HEK293 (cell line): ENCODE data around the gene UTP11.

Experiments
- CTCF ChIA-PET: fragments of 350-600 bp; formaldehyde crosslinking; extraction: SDS; loops from one replicate; lab custom pipeline; 2021; ENCODE audit warnings: antibody characterized with exemption; lab: Yijun Ruan, JAX
- POLR2A ChIA-PET: fragments of 300-600 bp; formaldehyde crosslinking; extraction: SDS; loops from one replicate; lab custom pipeline; 2020; ENCODE audit warnings: antibody characterized with exemption, inconsistent platforms; lab: Yijun Ruan, JAX
- H3K27ac ChIP-seq: fragments of 200-500 bp; sonication (Bioruptor generic); 2 replicates; pipeline ENCODE4 v1.5.1; 2014; ENCODE audit warnings: low read depth, low read length, control low read depth, inconsistent platforms; ENCODE audit errors: extremely low read depth
- H3K36me3 ChIP-seq, 2 experiments: fragments of 200-500 bp in 1 of 2; sonication (Bioruptor generic) in 1 of 2; 1 replicate in 1 of 2; 2 replicates in 1 of 2; pipeline ENCODE4 v1.5.1; 2014 to 2017; ENCODE audit warnings: inconsistent platforms in 2 of 2, low read length in 2 of 2; ENCODE audit not compliant: control insufficient read depth in 2 of 2, insufficient read depth in 1 of 2
- H3K4me1 ChIP-seq: fragments of 200-500 bp; sonication (Bioruptor generic); 2 replicates; pipeline ENCODE4 v1.5.1; 2014; ENCODE audit warnings: mild to moderate bottlenecking, low read length, inconsistent platforms; ENCODE audit not compliant: control insufficient read depth, insufficient read depth
- H3K4me3 ChIP-seq: 2 replicates; pipeline ENCODE4 v1.5.1; 2011; ENCODE audit warnings: low read depth, mild to moderate bottlenecking, control low read depth, low read length, moderate library complexity
- H3K9me3 ChIP-seq: fragments of 200-500 bp; sonication (Bioruptor generic); 2 replicates; pipeline ENCODE4 v1.5.1; 2014; ENCODE audit warnings: low read depth, low read length, inconsistent platforms; ENCODE audit not compliant: control insufficient read depth, insufficient read depth
- ATF2 ChIP-seq: fragments of 450-650 bp; formaldehyde crosslinking; IDR thresholded peaks from 2 replicates; pipeline ENCODE4 v1.5.1; 2016; ENCODE audit warnings: missing biosample characterization, missing genetic modification characterization, low read depth
- GLIS1 ChIP-seq: fragments of 450-650 bp; formaldehyde crosslinking; IDR thresholded peaks from 2 replicates; pipeline ENCODE4 v1.5.1; 2016; ENCODE audit warnings: missing biosample characterization, missing genetic modification characterization
- GLIS2 ChIP-seq: fragments of 450-650 bp; formaldehyde crosslinking; IDR thresholded peaks from 2 replicates; pipeline ENCODE4 v1.5.1; 2016; ENCODE audit warnings: missing biosample characterization, missing genetic modification characterization
- IKZF3 ChIP-seq: fragments of 450-650 bp; IDR thresholded peaks from 2 replicates; pipeline ENCODE4 v1.5.0; 2018; ENCODE audit warnings: missing biosample characterization, mild to moderate bottlenecking, missing genetic modification characterization, moderate library complexity
- KLF1 ChIP-seq: fragments of 450-650 bp; formaldehyde crosslinking; IDR thresholded peaks from 2 replicates; pipeline ENCODE4 v1.5.1; 2016; ENCODE audit warnings: missing biosample characterization, missing genetic modification characterization
- KLF7 ChIP-seq: fragments of 450-650 bp; formaldehyde crosslinking; IDR thresholded peaks from 2 replicates; pipeline ENCODE4 v1.5.1; 2016; ENCODE audit warnings: missing biosample characterization, missing genetic modification characterization, borderline replicate concordance
- SCRT1 ChIP-seq: fragments of 450-650 bp; formaldehyde crosslinking; IDR thresholded peaks from 2 replicates; pipeline ENCODE4 v1.5.1; 2016; ENCODE audit warnings: missing biosample characterization, missing genetic modification characterization, borderline replicate concordance
- SCRT2 ChIP-seq: fragments of 450-650 bp; formaldehyde crosslinking; IDR thresholded peaks from 2 replicates; pipeline ENCODE4 v1.5.1; 2016; ENCODE audit warnings: missing biosample characterization, missing genetic modification characterization
- SP7 ChIP-seq: fragments of 450-650 bp; formaldehyde crosslinking; IDR thresholded peaks from 2 replicates; pipeline ENCODE4 v1.5.1; 2016; ENCODE audit warnings: missing biosample characterization, missing genetic modification characterization
- YY2 ChIP-seq: fragments of 450-650 bp; formaldehyde crosslinking; IDR thresholded peaks from 2 replicates; pipeline ENCODE4 v1.5.1; 2016; ENCODE audit warnings: missing biosample characterization, missing genetic modification characterization
- ZBTB20 ChIP-seq: fragments of 450-650 bp; formaldehyde crosslinking; IDR thresholded peaks from 2 replicates; pipeline ENCODE4 v1.5.1; 2016; ENCODE audit warnings: missing biosample characterization, missing genetic modification characterization
- ZFHX2 ChIP-seq: fragments of 450-650 bp; formaldehyde crosslinking; conservative IDR thresholded peaks from 2 replicates; pipeline ENCODE4 v1.5.1; 2016; ENCODE audit warnings: missing biosample characterization, missing genetic modification characterization
- ZNF112 ChIP-seq: fragments of 450-650 bp; formaldehyde crosslinking; IDR thresholded peaks from 2 replicates; pipeline ENCODE4 v1.5.0; 2017; ENCODE audit warnings: missing biosample characterization, missing genetic modification characterization
- ZNF292 ChIP-seq: fragments of 450-650 bp; formaldehyde crosslinking; IDR thresholded peaks from 2 replicates; pipeline ENCODE4 v1.5.1; 2016; ENCODE audit warnings: low read depth, missing biosample characterization, missing genetic modification characterization, borderline replicate concordance
- ZNF366 ChIP-seq: fragments of 450-650 bp; formaldehyde crosslinking; conservative IDR thresholded peaks from 2 replicates; pipeline ENCODE4 v1.5.1; 2016; ENCODE audit warnings: missing biosample characterization, missing genetic modification characterization
- ZNF433 ChIP-seq: fragments of 450-650 bp; formaldehyde crosslinking; IDR thresholded peaks from 2 replicates; pipeline ENCODE4 v1.5.1; 2016; ENCODE audit warnings: missing biosample characterization, missing genetic modification characterization, low read depth
- ZNF488 ChIP-seq: fragments of 450-650 bp; formaldehyde crosslinking; IDR thresholded peaks from 2 replicates; pipeline ENCODE4 v1.5.1; 2016; ENCODE audit warnings: missing biosample characterization, missing genetic modification characterization
- ZNF510 ChIP-seq: fragments of 450-650 bp; formaldehyde crosslinking; IDR thresholded peaks from 2 replicates; pipeline ENCODE4 v1.5.1; 2018; ENCODE audit warnings: mild to moderate bottlenecking, missing genetic modification characterization, missing biosample characterization; ENCODE audit not compliant: insufficient replicate concordance
- ZNF514 ChIP-seq: fragments of 450-650 bp; formaldehyde crosslinking; IDR thresholded peaks from 2 replicates; pipeline ENCODE4 v1.5.1; 2016; ENCODE audit warnings: missing biosample characterization, missing genetic modification characterization
- ZNF610 ChIP-seq: fragments of 450-650 bp; formaldehyde crosslinking; IDR thresholded peaks from 2 replicates; pipeline ENCODE4 v1.5.1; 2016; ENCODE audit warnings: missing biosample characterization, missing genetic modification characterization, borderline replicate concordance
- ZNF664 ChIP-seq: fragments of 450-650 bp; formaldehyde crosslinking; IDR thresholded peaks from 2 replicates; pipeline ENCODE4 v1.5.1; 2016; ENCODE audit warnings: missing biosample characterization, missing genetic modification characterization
- ZSCAN16 ChIP-seq: fragments of 450-650 bp; formaldehyde crosslinking; IDR thresholded peaks from 2 replicates; pipeline ENCODE4 v1.5.1; 2016; ENCODE audit warnings: missing biosample characterization, missing genetic modification characterization
- TF ChIP-seq, protein P1 (sequence below): fragments of 450-650 bp; formaldehyde crosslinking; IDR thresholded peaks from 2 replicates; pipeline ENCODE4 v1.5.1; 2016; ENCODE audit warnings: missing biosample characterization, missing genetic modification characterization
- TF ChIP-seq, protein P2 (sequence below): fragments of 450-650 bp; formaldehyde crosslinking; IDR thresholded peaks from 2 replicates; pipeline ENCODE4 v1.5.1; 2016; ENCODE audit warnings: missing biosample characterization, missing genetic modification characterization
- TF ChIP-seq, protein P3 (sequence below): fragments of 450-650 bp; formaldehyde crosslinking; IDR thresholded peaks from 2 replicates; pipeline ENCODE4 v1.5.1; 2016; ENCODE audit warnings: missing biosample characterization, missing genetic modification characterization

The UTP11 gene

DNA sequence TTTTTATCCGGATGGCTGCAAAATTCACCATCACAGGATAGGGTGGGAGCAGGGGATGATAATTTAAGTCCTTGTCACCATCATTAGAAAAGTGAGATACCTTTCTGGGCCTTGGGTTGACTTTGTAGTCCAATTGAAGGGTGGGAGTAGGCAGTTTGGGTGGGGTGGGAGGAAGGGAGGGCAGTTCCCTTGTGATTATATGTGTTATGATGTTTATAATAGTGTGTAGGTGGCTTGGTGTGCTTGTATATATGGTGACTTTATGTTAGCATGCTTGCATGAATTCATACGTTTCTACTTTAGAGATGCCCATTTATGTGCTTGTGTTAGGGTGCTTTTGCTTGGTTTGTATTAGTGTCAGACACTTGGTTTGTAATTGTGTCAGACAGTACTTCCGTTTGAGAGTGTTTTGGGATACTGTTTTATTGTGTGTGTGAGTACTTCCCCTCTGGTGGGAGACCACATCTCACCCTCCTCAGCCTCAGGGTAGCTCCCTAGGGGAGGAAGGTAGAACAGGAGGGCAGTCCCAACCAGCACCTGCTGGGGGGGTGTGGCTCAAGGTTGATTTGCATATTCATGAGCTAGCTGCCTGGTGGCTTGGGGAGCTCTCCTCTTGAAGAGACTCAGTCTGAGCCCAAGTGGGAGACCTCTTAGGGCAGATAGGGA, 40.3 kb downstream of the UTP11 start (continued):
- TF ChIP-seq ZNF610 (tag by site-specific recombination) (no peak), ZNF514 (no peak), SCRT1 (no peak), ZNF664 (no peak), ZNF510 (tag by site-specific recombination) (no peak), ZNF292 (tag by site-specific recombination) (no peak), GLIS2 (tag by site-specific recombination) (no peak), KLF7 (tag by site-specific recombination) (no peak), KLF1 (peak; percentile 17; the same call in 1 of the 2 replicates), GLIS1 (tag by site-specific recombination) (peak; percentile 63), SCRT2 (tag by site-specific recombination) (no peak), ZNF488 (tag by site-specific recombination) (no peak)
- TF ChIP-seq, protein P1, sequence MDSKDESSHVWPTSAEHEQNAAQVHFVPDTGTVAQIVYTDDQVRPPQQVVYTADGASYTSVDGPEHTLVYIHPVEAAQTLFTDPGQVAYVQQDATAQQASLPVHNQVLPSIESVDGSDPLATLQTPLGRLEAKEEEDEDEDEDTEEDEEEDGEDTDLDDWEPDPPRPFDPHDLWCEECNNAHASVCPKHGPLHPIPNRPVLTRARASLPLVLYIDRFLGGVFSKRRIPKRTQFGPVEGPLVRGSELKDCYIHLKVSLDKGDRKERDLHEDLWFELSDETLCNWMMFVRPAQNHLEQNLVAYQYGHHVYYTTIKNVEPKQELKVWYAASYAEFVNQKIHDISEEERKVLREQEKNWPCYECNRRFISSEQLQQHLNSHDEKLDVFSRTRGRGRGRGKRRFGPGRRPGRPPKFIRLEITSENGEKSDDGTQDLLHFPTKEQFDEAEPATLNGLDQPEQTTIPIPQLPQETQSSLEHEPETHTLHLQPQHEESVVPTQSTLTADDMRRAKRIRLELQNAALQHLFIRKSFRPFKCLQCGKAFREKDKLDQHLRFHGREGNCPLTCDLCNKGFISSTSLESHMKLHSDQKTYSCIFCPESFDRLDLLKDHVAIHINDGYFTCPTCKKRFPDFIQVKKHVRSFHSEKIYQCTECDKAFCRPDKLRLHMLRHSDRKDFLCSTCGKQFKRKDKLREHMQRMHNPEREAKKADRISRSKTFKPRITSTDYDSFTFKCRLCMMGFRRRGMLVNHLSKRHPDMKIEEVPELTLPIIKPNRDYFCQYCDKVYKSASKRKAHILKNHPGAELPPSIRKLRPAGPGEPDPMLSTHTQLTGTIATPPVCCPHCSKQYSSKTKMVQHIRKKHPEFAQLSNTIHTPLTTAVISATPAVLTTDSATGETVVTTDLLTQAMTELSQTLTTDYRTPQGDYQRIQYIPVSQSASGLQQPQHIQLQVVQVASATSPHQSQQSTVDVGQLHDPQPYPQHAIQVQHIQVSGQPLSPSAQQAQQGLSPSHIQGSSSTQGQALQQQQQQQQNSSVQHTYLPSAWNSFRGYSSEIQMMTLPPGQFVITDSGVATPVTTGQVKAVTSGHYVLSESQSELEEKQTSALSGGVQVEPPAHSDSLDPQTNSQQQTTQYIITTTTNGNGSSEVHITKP (tag by site-specific recombination), result peak; percentile 68

- H3K4me3 ChIP-seq, result no peak overlapping the region
- POLR2A ChIA-PET, result no interaction called here
- H3K9me3 ChIP-seq, result no peaks in the 10 kb centered on the region
- no peak overlapping the region for H3K27ac ChIP-seq
- CTCF ChIA-PET, result interaction anchor here (1.0 kb wide), 1 partner anchor 10 kb away, joined by 4 read pairs; no protein-coding TSS in a partner anchor
- no peaks in the 10 kb centered on the region for H3K36me3 ChIP-seq
- H3K4me1 ChIP-seq, result no peaks in the 10 kb centered on the region
- no peak for TF ChIP-seq ZBTB20 (tag by site-specific recombination)
- no peak for TF ChIP-seq YY2
- TF ChIP-seq, protein P2, sequence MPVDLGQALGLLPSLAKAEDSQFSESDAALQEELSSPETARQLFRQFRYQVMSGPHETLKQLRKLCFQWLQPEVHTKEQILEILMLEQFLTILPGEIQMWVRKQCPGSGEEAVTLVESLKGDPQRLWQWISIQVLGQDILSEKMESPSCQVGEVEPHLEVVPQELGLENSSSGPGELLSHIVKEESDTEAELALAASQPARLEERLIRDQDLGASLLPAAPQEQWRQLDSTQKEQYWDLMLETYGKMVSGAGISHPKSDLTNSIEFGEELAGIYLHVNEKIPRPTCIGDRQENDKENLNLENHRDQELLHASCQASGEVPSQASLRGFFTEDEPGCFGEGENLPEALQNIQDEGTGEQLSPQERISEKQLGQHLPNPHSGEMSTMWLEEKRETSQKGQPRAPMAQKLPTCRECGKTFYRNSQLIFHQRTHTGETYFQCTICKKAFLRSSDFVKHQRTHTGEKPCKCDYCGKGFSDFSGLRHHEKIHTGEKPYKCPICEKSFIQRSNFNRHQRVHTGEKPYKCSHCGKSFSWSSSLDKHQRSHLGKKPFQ (tag by site-specific recombination), result 0 out of 2 replicates have a peak, but pooled peaks have one; percentile 17
- no peak for TF ChIP-seq ZNF433 (tag by site-specific recombination)
- TF ChIP-seq KLF7 (tag by site-specific recombination), result no peak
- TF ChIP-seq, protein P3, sequence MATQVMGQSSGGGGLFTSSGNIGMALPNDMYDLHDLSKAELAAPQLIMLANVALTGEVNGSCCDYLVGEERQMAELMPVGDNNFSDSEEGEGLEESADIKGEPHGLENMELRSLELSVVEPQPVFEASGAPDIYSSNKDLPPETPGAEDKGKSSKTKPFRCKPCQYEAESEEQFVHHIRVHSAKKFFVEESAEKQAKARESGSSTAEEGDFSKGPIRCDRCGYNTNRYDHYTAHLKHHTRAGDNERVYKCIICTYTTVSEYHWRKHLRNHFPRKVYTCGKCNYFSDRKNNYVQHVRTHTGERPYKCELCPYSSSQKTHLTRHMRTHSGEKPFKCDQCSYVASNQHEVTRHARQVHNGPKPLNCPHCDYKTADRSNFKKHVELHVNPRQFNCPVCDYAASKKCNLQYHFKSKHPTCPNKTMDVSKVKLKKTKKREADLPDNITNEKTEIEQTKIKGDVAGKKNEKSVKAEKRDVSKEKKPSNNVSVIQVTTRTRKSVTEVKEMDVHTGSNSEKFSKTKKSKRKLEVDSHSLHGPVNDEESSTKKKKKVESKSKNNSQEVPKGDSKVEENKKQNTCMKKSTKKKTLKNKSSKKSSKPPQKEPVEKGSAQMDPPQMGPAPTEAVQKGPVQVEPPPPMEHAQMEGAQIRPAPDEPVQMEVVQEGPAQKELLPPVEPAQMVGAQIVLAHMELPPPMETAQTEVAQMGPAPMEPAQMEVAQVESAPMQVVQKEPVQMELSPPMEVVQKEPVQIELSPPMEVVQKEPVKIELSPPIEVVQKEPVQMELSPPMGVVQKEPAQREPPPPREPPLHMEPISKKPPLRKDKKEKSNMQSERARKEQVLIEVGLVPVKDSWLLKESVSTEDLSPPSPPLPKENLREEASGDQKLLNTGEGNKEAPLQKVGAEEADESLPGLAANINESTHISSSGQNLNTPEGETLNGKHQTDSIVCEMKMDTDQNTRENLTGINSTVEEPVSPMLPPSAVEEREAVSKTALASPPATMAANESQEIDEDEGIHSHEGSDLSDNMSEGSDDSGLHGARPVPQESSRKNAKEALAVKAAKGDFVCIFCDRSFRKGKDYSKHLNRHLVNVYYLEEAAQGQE (tag by site-specific recombination), result no peak
- TF ChIP-seq ZSCAN16, result no peak
- no peak for TF ChIP-seq ZNF112 (tag by site-specific recombination)
- peak; percentile 88 for TF ChIP-seq SP7 (tag by site-specific recombination)
- peak; percentile 85 for TF ChIP-seq ZFHX2 (tag by site-specific recombination)
- TF ChIP-seq ATF2, result 0 out of 2 replicates have a peak, but pooled peaks have one; percentile 9
- 0 out of 2 replicates have a peak, but pooled peaks have one; percentile 23 for TF ChIP-seq ZNF366 (tag by site-specific recombination)
- TF ChIP-seq IKZF3 (tag by site-specific recombination), result 0 out of 2 replicates have a peak, but pooled peaks have one; percentile 15
These were observed 41.0 kb downstream of the UTP11 start for GRCh38 chr1:38053416-38054091.
